HEK293 (cell line): Measurements from ENCODE around the gene CD37.

ENCODE experiments used
- CTCF ChIA-PET: fragments of 350-600 bp; formaldehyde crosslinking; extraction: SDS; loops from one replicate; lab custom pipeline; 2021; ENCODE audit warnings: antibody characterized with exemption; lab: Yijun Ruan, JAX
- POLR2A ChIA-PET: fragments of 300-600 bp; formaldehyde crosslinking; extraction: SDS; loops from one replicate; lab custom pipeline; 2020; ENCODE audit warnings: antibody characterized with exemption, inconsistent platforms; lab: Yijun Ruan, JAX
- H3K27ac ChIP-seq: fragments of 200-500 bp; sonication (Bioruptor generic); 2 replicates; pipeline ENCODE4 v1.5.1; 2014; ENCODE audit warnings: low read depth, low read length, control low read depth, inconsistent platforms; ENCODE audit errors: extremely low read depth
- H3K36me3 ChIP-seq, 2 experiments: fragments of 200-500 bp in 1 of 2; sonication (Bioruptor generic) in 1 of 2; 1 replicate in 1 of 2; 2 replicates in 1 of 2; pipeline ENCODE4 v1.5.1; 2014 to 2017; ENCODE audit warnings: inconsistent platforms in 2 of 2, low read length in 2 of 2; ENCODE audit not compliant: control insufficient read depth in 2 of 2, insufficient read depth in 1 of 2
- H3K4me1 ChIP-seq: fragments of 200-500 bp; sonication (Bioruptor generic); 2 replicates; pipeline ENCODE4 v1.5.1; 2014; ENCODE audit warnings: mild to moderate bottlenecking, low read length, inconsistent platforms; ENCODE audit not compliant: control insufficient read depth, insufficient read depth
- H3K4me3 ChIP-seq: 2 replicates; pipeline ENCODE4 v1.5.1; 2011; ENCODE audit warnings: low read depth, mild to moderate bottlenecking, control low read depth, low read length, moderate library complexity
- H3K9me3 ChIP-seq: fragments of 200-500 bp; sonication (Bioruptor generic); 2 replicates; pipeline ENCODE4 v1.5.1; 2014; ENCODE audit warnings: low read depth, low read length, inconsistent platforms; ENCODE audit not compliant: control insufficient read depth, insufficient read depth
- GLIS1 ChIP-seq: fragments of 450-650 bp; formaldehyde crosslinking; IDR thresholded peaks from 2 replicates; pipeline ENCODE4 v1.5.1; 2016; ENCODE audit warnings: missing biosample characterization, missing genetic modification characterization
- HOXC10 ChIP-seq: sonication (generic); formaldehyde crosslinking; IDR thresholded peaks from 2 replicates; pipeline ENCODE4 v1.8.1; 2023; ENCODE audit warnings: mild to moderate bottlenecking, missing genetic modification reagents
- KLF1 ChIP-seq: fragments of 450-650 bp; formaldehyde crosslinking; IDR thresholded peaks from 2 replicates; pipeline ENCODE4 v1.5.1; 2016; ENCODE audit warnings: missing biosample characterization, missing genetic modification characterization
- KLF9 ChIP-seq: fragments of 450-650 bp; formaldehyde crosslinking; IDR thresholded peaks from 2 replicates; pipeline ENCODE4 v1.5.1; 2016; ENCODE audit warnings: missing biosample characterization, missing genetic modification characterization, low read depth
- RBAK ChIP-seq: fragments of 450-650 bp; formaldehyde crosslinking; IDR thresholded peaks from 2 replicates; pipeline ENCODE4 v1.5.1; 2016; ENCODE audit warnings: missing biosample characterization, missing genetic modification characterization
- REPIN1 ChIP-seq: fragments of 450-650 bp; formaldehyde crosslinking; IDR thresholded peaks from 2 replicates; pipeline ENCODE4 v1.5.1; 2017; ENCODE audit warnings: missing biosample characterization, missing genetic modification characterization, low read depth
- SCRT1 ChIP-seq: fragments of 450-650 bp; formaldehyde crosslinking; IDR thresholded peaks from 2 replicates; pipeline ENCODE4 v1.5.1; 2016; ENCODE audit warnings: missing biosample characterization, missing genetic modification characterization, borderline replicate concordance
- SP2 ChIP-seq: fragments of 450-650 bp; formaldehyde crosslinking; IDR thresholded peaks from 2 replicates; pipeline ENCODE4 v1.5.1; 2016; ENCODE audit warnings: missing biosample characterization, missing genetic modification characterization
- SP3 ChIP-seq: fragments of 450-650 bp; formaldehyde crosslinking; IDR thresholded peaks from 2 replicates; pipeline ENCODE4 v1.5.1; 2016; ENCODE audit warnings: missing biosample characterization, missing genetic modification characterization
- TRIM28 ChIP-seq: IDR thresholded peaks from 2 replicates; pipeline ENCODE4 v1.6.1; 2011; ENCODE audit warnings: low read length, control low read depth, borderline replicate concordance
- ZBTB17 ChIP-seq: fragments of 450-650 bp; formaldehyde crosslinking; IDR thresholded peaks from 2 replicates; pipeline ENCODE4 v1.5.1; 2016; ENCODE audit warnings: missing biosample characterization, missing genetic modification characterization
- ZBTB20 ChIP-seq: fragments of 450-650 bp; formaldehyde crosslinking; IDR thresholded peaks from 2 replicates; pipeline ENCODE4 v1.5.1; 2016; ENCODE audit warnings: missing biosample characterization, missing genetic modification characterization
- ZNF214 ChIP-seq: fragments of 450-650 bp; formaldehyde crosslinking; IDR thresholded peaks from 2 replicates; pipeline ENCODE4 v1.5.1; 2017; ENCODE audit warnings: missing biosample characterization, mild to moderate bottlenecking, missing genetic modification characterization, borderline replicate concordance
- ZNF23 ChIP-seq: fragments of 450-650 bp; formaldehyde crosslinking; IDR thresholded peaks from 2 replicates; pipeline ENCODE4 v1.5.1; 2016; ENCODE audit warnings: missing biosample characterization, missing genetic modification characterization, borderline replicate concordance
- ZNF266 ChIP-seq: fragments of 450-650 bp; formaldehyde crosslinking; IDR thresholded peaks from 2 replicates; pipeline ENCODE4 v1.5.1; 2016; ENCODE audit warnings: missing biosample characterization, missing genetic modification characterization, low read depth
- ZNF302 ChIP-seq: fragments of 450-650 bp; formaldehyde crosslinking; IDR thresholded peaks from 2 replicates; pipeline ENCODE4 v1.5.1; 2016; ENCODE audit warnings: missing biosample characterization, missing genetic modification characterization, low read depth
- ZNF354C ChIP-seq: fragments of 450-650 bp; formaldehyde crosslinking; IDR thresholded peaks from 2 replicates; pipeline ENCODE4 v1.5.1; 2016; ENCODE audit warnings: missing biosample characterization, missing genetic modification characterization, low read depth, borderline replicate concordance
- ZNF530 ChIP-seq: fragments of 450-650 bp; formaldehyde crosslinking; IDR thresholded peaks from 2 replicates; pipeline ENCODE4 v1.5.1; 2016; ENCODE audit warnings: low read depth, missing biosample characterization, missing genetic modification characterization
- ZNF548 ChIP-seq: fragments of 450-650 bp; formaldehyde crosslinking; IDR thresholded peaks from 2 replicates; pipeline ENCODE4 v1.5.1; 2016; ENCODE audit warnings: missing biosample characterization, missing genetic modification characterization
- ZNF610 ChIP-seq: fragments of 450-650 bp; formaldehyde crosslinking; IDR thresholded peaks from 2 replicates; pipeline ENCODE4 v1.5.1; 2016; ENCODE audit warnings: missing biosample characterization, missing genetic modification characterization, borderline replicate concordance
- ZNF660 ChIP-seq: fragments of 450-650 bp; IDR thresholded peaks from 2 replicates; pipeline ENCODE4 v1.5.1; 2018; ENCODE audit warnings: missing biosample characterization, mild to moderate bottlenecking, missing genetic modification characterization
- ZNF843 ChIP-seq: fragments of 450-650 bp; formaldehyde crosslinking; IDR thresholded peaks from 2 replicates; pipeline ENCODE4 v1.5.1; 2016; ENCODE audit warnings: missing biosample characterization, missing genetic modification characterization
- ZSCAN30 ChIP-seq: fragments of 450-650 bp; IDR thresholded peaks from 2 replicates; pipeline ENCODE4 v1.5.1; 2018; ENCODE audit warnings: missing biosample characterization, mild to moderate bottlenecking, missing genetic modification characterization, moderate library complexity
- ZXDB ChIP-seq: fragments of 450-650 bp; formaldehyde crosslinking; IDR thresholded peaks from 2 replicates; pipeline ENCODE4 v1.5.1; 2016; ENCODE audit warnings: missing biosample characterization, missing genetic modification characterization
- TF ChIP-seq, protein P1 (sequence below): fragments of 450-650 bp; formaldehyde crosslinking; IDR thresholded peaks from 2 replicates; pipeline ENCODE4 v1.5.1; 2016; ENCODE audit warnings: missing biosample characterization, missing genetic modification characterization
- TF ChIP-seq, protein P2 (sequence below): fragments of 450-650 bp; formaldehyde crosslinking; conservative IDR thresholded peaks from 2 replicates; pipeline ENCODE4 v1.5.1; 2016; ENCODE audit warnings: low read depth, missing biosample characterization, missing genetic modification characterization
- TF ChIP-seq, protein P3 (sequence below): fragments of 450-650 bp; formaldehyde crosslinking; IDR thresholded peaks from 2 replicates; pipeline ENCODE4 v1.5.1; 2016; ENCODE audit warnings: missing biosample characterization, missing genetic modification characterization, borderline replicate concordance

CD37 gene

DNA sequence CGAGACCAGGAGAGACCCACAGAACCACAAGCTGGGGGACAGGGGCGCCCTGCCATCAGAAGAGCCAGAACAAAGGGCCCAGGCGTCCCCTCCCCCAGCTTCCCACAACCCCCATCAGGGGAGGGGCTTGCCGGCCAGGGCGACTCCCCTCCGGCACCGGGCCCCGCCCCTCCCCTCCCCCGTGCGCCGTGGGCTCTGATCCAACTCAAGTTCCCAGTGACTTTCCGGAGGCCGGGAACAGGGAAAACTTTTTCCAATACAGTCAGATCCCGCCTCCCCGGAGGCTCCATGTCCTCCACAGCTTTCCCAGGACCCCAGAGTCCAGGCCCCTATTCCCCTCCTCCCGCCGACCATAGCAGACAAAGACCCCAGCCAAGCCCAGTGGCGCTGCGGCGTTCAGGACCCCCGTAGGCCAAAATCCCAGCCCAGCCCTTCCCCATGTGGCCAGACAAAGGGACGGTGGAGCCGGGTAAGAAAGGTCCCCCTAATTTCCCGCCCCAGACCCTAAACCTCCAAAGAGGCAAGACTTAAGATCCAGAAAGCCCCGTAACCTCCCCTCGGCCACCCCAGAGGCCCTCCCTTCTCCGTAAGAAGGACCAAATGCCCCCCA, 26.3 kb downstream of the CD37 start:
- H3K4me3 ChIP-seq = peak overlapping the region; percentile 77
- H3K27ac ChIP-seq = peak overlapping the region; percentile 83
- CTCF ChIA-PET = interaction anchor here (0.5 to 1.0 kb wide), 2 partner anchors 34 to 60 kb away, joined by 4 read pairs; no protein-coding TSS in a partner anchor
- POLR2A ChIA-PET = interaction anchor here (0.7 to 2.0 kb wide), 6 partner anchors 10 to 92 kb away, joined by 3 to 5 read pairs (median 4); partner anchors contain the start of genes ALDH16A1 and PIH1D1
- H3K4me1 ChIP-seq = peaks cover 14% of the 10 kb centered on the region
- peaks cover 17 to 21% of the 10 kb centered on the region in 2 experiments for H3K36me3 ChIP-seq
- no peaks in the 10 kb centered on the region for H3K9me3 ChIP-seq
- TF ChIP-seq REPIN1 (tag by site-specific recombination) (no peak), SP3 (tag by site-specific recombination) (peak; percentile 72), ZSCAN30 (tag by site-specific recombination) (no peak), ZNF610 (0 out of 2 replicates have a peak, but pooled peaks have one; percentile 29), GLIS1 (tag by site-specific recombination) (peak; percentile 15; the same call in 1 of the 2 replicates), ZNF266 (no peak), ZNF214 (tag by site-specific recombination) (no peak), ZXDB (tag by site-specific recombination) (0 out of 2 replicates have a peak, but pooled peaks have one; percentile 6), ZBTB17 (no peak), SCRT1 (tag by site-specific recombination) (no peak), ZNF660 (tag by site-specific recombination) (no peak), ZNF843 (tag by site-specific recombination) (no peak), KLF9 (tag by site-specific recombination) (peak; percentile 71), TRIM28 (no peak), RBAK (tag by site-specific recombination) (no peak), KLF1 (tag by site-specific recombination) (peak; percentile 84), ZNF354C (no peak), ZNF530 (tag by site-specific recombination) (no peak), ZBTB20 (peak; percentile 68; the same call in 1 of the 2 replicates), HOXC10 (no peak), ZNF23 (tag by site-specific recombination) (no peak), SP2 (tag by site-specific recombination) (peak; percentile 47), ZNF302 (no peak), ZNF548 (no peak)
- TF ChIP-seq, protein P1, sequence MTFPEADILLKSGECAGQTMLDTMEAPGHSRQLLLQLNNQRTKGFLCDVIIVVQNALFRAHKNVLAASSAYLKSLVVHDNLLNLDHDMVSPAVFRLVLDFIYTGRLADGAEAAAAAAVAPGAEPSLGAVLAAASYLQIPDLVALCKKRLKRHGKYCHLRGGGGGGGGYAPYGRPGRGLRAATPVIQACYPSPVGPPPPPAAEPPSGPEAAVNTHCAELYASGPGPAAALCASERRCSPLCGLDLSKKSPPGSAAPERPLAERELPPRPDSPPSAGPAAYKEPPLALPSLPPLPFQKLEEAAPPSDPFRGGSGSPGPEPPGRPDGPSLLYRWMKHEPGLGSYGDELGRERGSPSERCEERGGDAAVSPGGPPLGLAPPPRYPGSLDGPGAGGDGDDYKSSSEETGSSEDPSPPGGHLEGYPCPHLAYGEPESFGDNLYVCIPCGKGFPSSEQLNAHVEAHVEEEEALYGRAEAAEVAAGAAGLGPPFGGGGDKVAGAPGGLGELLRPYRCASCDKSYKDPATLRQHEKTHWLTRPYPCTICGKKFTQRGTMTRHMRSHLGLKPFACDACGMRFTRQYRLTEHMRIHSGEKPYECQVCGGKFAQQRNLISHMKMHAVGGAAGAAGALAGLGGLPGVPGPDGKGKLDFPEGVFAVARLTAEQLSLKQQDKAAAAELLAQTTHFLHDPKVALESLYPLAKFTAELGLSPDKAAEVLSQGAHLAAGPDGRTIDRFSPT (tag by site-specific recombination) = no peak
- TF ChIP-seq, protein P2, sequence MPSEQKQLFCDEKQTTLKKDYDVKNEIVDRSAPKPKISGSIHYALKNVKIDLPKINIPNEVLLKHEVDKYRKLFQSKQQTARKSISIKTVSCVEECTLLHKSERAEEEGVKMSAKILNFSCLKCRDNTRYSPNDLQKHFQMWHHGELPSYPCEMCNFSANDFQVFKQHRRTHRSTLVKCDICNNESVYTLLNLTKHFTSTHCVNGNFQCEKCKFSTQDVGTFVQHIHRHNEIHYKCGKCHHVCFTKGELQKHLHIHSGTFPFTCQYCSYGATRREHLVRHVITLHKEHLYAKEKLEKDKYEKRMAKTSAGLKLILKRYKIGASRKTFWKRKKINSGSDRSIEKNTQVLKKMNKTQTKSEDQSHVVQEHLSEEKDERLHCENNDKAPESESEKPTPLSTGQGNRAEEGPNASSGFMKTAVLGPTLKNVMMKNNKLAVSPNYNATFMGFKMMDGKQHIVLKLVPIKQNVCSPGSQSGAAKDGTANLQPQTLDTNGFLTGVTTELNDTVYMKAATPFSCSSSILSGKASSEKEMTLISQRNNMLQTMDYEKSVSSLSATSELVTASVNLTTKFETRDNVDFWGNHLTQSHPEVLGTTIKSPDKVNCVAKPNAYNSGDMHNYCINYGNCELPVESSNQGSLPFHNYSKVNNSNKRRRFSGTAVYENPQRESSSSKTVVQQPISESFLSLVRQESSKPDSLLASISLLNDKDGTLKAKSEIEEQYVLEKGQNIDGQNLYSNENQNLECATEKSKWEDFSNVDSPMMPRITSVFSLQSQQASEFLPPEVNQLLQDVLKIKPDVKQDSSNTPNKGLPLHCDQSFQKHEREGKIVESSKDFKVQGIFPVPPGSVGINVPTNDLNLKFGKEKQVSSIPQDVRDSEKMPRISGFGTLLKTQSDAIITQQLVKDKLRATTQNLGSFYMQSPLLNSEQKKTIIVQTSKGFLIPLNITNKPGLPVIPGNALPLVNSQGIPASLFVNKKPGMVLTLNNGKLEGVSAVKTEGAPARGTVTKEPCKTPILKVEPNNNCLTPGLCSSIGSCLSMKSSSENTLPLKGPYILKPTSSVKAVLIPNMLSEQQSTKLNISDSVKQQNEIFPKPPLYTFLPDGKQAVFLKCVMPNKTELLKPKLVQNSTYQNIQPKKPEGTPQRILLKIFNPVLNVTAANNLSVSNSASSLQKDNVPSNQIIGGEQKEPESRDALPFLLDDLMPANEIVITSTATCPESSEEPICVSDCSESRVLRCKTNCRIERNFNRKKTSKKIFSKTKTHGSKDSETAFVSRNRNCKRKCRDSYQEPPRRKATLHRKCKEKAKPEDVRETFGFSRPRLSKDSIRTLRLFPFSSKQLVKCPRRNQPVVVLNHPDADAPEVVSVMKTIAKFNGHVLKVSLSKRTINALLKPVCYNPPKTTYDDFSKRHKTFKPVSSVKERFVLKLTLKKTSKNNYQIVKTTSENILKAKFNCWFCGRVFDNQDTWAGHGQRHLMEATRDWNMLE (tag by site-specific recombination) = no peak
- TF ChIP-seq, protein P3, sequence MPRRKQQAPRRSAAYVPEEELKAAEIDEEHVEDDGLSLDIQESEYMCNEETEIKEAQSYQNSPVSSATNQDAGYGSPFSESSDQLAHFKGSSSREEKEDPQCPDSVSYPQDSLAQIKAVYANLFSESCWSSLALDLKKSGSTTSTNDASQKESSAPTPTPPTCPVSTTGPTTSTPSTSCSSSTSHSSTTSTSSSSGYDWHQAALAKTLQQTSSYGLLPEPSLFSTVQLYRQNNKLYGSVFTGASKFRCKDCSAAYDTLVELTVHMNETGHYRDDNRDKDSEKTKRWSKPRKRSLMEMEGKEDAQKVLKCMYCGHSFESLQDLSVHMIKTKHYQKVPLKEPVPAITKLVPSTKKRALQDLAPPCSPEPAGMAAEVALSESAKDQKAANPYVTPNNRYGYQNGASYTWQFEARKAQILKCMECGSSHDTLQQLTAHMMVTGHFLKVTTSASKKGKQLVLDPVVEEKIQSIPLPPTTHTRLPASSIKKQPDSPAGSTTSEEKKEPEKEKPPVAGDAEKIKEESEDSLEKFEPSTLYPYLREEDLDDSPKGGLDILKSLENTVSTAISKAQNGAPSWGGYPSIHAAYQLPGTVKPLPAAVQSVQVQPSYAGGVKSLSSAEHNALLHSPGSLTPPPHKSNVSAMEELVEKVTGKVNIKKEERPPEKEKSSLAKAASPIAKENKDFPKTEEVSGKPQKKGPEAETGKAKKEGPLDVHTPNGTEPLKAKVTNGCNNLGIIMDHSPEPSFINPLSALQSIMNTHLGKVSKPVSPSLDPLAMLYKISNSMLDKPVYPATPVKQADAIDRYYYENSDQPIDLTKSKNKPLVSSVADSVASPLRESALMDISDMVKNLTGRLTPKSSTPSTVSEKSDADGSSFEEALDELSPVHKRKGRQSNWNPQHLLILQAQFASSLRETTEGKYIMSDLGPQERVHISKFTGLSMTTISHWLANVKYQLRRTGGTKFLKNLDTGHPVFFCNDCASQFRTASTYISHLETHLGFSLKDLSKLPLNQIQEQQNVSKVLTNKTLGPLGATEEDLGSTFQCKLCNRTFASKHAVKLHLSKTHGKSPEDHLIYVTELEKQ (tag by site-specific recombination) = no peak
